Amygdala (tissue), 56 donors: ENCODE measurements around the gene LSS.
A peak's percentile ranks its signal among the peaks of the same experiment; 100 is the strongest.
"Not testable (repeated sequence)": the region's sequence is repeated elsewhere in the genome, so short reads cannot be mapped to it uniquely, and the experiment has no call there.

Source experiments
- DNase-seq, 56 donors: peaks; one replicate each; lab custom pipeline; 2025; lab: John Stamatoyannopoulos, UW

LSS gene

DNA sequence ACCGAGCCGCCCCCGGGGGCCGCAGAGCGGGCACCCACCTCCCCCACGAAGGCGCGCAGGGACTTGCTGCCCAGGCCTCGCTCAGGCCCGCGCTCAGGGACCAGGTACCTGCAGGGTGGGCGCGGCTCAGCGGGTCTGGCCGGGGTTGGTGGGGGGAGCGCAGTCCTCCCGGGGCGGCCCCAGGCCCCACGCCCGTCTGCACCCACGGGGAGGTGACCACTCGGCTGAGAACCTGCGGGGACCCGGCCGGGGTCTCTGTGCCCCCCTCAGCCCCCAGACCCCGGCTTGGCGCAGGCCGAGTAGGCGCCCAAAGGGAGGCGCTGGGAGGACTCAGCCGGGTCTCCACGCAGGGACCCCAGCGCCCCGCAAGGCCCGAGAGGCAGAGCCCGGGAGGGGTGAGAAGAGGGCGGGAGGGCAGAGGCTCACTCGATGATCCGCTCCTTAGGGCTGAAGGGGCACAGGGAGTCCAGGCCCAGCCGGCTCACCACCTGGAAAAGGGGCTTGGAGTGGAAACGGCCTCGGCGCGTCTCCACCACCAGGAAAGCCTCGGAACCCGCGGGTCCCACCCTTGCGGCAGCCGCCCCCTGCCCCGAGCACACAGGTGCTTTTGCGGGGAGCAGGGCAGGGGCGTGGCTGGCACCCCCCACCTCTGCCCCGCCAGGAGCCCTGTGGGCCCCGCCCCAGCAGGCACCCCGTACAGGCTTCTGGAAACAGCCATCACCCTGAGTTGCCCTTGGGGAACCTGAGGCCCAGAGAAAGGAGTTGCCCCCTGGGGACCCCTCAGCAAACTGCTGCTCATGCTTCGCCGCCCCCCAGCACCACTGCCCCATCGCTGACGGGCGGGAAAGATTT is 82.5 kb downstream of the LSS start:
- no peak for DNase-seq

DNA sequence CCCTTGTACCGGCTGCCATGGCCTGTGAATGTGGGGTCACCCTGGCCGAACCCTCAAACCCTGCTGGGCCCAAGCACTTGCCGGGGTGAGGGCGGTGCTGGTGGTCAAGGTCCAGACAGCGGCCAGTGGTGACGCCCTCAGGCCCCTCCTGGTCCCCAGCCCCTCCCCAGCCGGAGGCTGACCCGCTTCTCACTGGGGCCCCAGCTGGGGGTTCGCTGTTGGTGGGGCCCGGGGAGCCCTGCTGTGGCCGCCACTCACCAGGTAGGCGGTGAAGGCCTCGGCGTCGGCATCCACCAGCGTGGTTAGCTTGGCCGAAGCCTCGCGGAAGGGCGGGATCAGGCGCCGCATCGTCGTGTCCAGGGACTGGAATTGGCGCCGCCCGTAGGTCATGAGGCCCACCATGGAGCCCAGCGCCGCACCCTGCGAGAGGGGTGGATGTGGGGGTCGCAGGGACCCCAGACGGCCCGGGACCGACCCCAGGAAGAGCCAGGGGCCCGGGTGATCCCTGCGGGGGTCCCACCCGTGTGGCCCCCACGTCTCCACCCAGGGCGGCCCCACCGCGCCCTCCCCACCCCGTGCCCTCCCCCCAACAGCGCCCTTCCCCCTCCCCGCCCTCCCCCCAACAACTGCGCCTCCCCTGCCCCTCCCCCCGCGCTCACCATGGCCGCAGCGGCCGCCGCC is 83.3 kb downstream of the LSS start:
- DNase-seq = no peak

DNA sequence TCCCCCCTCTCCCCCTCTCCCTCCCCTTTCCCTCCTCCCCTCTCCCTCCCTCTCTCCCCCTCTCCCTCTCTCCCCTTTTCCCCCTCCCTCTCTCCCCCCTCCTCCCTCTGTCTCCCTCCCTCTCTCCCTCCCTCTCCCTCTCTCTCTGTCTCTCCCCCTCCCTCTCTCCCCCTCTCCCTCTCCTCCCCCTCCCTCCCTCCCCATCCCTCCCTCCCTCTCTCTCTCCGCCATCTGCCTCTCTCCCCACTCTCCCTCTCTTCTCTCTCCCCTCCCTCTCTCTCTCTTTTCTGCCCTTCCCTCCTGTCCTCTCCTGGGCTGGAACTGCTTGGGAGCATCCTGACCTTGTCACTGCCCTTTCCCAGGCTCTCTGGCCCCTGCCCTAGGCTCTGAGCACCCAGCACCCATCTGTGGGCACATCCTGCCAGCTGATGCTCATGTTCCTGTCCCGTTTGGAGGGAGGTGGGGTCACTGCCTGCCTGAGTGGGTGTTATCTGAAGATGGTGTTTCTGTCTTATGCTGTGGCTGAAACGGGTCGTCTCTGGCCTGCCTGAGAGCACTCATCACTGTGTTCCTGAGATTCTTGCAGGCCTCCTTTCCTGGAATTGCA is 84.0 kb downstream of the LSS start:
- peak in 6 of 56 donors; percentile 9 to 47 (median 20) for DNase-seq

DNA sequence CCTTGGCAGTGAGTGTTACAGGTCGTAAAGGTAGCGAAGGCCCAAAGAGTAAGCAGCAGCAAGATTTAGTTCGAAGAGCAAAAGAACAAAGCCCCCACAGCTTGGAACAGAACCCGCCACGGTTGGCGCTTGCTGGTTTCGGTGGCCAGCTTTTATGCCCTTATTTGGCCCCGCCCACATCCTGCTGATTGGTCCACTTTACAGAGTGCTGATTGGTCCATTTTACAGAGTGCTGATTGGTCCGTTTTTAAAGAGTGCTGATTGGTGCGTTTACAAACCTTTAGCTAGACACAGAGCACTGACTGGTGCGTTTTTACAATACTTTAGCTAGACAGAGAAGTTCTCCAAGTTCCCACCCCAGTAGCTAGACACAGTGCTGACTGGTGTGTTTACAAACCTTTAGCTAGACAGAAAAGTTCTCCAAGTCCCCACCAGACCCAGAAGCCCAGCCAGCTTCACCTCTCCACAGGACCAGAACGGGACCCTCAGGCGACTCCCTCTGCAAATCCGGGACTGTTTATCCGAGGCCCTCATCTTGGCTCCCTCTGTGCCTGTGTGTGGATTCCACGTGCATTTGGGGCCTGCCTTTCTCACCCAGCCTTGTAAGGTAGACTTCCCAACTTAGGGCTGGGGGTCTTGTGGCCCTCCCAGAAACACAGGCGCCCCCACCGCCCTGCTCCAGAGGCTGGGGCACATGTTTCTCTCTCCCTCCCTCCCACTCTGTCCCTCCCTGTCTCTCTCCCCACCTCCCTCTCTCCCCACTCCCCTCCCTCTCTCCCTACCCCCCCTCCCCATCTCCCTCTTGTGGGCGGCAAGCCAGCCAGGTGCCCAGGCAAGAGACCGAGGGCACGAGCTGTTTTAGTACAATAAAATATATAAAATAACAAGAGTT is 85.7 kb downstream of the LSS start:
- DNase-seq = no peak

DNA sequence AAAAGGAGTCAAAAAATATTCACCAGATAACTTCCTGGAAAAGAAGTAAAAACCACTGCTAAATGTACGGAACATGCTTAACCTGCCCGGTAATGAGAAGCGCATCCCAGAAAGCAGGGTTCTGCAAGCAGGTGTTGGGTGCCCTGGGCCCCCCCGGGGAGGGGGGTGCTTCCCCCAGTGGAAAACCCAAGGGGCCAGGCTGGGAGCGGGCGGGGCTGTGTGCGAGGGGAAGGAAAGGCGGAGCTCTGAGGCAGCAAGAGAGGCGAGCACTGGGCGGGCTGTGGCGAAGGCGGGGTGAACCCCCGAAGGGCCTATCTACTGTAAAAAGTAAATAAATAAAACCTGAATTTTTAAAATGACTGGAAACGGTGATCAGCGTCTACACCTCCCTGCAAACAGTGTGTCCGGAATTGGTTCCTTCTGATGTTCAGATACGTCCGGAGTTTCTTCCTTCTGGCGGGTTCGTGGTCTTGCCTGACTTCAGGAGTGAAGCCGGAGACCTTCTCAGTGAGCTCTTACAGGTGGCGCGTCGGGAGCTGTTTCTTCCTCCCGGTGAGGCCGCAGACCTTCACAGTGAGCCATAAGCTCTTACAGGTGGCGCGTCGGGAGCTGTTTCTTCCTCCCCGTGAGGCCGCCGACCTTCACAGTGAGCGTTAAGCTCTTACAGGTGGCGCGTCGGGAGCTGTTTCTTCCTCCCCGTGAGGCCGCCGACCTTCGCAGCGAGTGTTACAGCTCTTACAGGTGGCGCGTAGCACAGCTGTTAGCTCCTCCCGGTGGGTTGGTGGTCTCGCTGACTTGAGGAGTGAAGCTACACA is 86.6 kb downstream of the LSS start:
- DNase-seq = no peak

DNA sequence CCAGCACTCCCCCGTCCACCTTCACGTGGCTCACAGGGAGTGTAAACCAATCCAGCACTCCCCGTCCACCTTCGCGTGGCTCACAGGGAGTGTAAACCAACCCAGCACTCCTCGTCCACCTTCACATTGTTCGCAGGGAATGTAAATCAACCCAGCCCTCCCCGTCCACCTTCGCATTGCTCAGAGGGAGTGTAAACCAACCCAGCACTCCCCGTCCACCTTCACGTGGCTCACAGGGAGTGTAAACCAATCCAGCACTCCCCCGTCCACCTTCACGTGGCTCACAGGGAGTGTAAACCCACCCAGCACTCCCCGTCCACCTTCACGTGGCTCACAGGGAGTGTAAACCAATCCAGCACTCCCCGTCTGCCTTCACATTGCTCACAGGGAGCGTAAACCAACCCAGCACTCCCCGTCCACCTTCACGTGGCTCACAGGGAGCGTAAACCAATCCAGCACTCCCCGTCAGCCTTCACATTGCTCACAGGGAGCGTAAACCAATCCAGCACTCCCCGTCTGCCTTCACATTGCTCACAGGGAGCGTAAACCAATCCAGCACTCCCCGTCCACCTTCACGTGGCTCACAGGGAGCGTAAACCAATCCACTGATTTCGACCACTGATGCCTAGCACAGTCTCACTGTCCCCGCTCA is 88.1 kb downstream of the LSS start:
- not testable (repeated sequence) for DNase-seq

DNA sequence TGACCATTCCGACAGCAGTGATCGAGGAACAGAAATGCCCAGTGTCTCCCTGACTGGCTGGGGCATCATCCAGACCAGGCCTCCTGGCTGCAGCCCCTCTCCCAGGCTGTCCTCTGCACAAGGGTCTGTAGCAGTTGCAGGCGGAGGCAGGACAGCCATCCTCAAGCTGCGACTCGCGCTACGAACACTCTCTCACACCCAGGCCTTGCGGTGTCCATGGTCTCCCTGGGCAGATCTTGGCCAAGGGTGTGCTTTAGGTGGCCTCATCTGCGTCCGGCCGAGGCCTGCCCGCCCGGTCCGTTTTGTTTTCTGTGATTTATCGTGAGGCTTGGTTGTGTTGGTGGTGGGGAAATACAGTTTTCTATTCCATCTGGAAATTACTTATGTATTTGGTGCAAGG is 88.9 kb downstream of the LSS start:
- DNase-seq = no peak

DNA sequence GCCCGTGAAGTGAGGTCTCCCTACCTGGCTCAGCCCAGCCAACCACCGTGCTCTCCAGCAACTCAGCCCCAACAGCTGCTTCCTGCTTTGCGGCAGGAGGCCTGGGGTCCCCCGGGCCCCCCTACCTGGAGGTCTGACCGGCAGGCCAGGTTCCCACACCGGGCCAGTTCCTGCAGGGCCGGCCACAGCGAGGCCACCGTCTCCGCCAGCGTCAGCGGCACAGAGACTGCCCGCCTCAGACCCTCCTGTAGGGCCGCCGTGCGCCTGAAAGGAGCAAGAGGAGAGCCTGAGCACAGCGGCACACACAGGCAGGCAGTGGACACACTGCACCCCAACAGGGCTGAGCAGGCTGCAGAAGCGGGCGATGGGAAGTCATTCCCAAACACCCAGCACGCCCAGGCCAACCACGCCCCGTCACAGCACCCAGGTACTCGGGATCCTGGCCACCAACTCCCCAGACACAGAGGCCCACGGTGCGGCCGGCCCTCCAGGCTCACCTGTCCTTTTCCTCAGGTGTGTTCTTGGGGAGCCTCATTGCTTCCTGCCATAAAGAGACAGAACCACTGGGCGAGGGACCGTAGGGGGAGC is 90.1 kb downstream of the LSS start:
- DNase-seq = no peak
